A549 (cell line): ENCODE results near the gene CBFA2T3. TPM values are rescaled to one million over a fixed set of nuclear protein-coding genes. Genes with fewer than 3 reads are reported as not detected.

Source experiments
- ATAC-seq, 2 experiments: fragments of 200-7000 bp in 1 of 2; fragments of >200 bp in 1 of 2; cut with Nextera tagmentation in 1 of 2; cut with Tn5 transposase in 1 of 2; 3 replicates each; pipeline versions ENCODE4 v1.8.0 to v1.9.1; 2018 to 2020; ENCODE audit warnings: mild to moderate bottlenecking in 1 of 2, moderate library complexity in 1 of 2
- CTCF ChIA-PET: fragments of 300-600 bp; sonication (Branson Sonifier 250); formaldehyde crosslinking; extraction: SDS; loops from one replicate; lab custom pipeline; 2021; ENCODE audit warnings: antibody characterized with exemption, inconsistent platforms; lab: Yijun Ruan, JAX
- POLR2A ChIA-PET: fragments of 350-600 bp; formaldehyde crosslinking; extraction: SDS; loops from one replicate; lab custom pipeline; 2021; ENCODE audit warnings: antibody characterized with exemption, inconsistent platforms; lab: Yijun Ruan, JAX
- DNase-seq, 2 experiments: peaks; one replicate each; pipeline versions ENCODE4 v3.0.0 to v3.0.0-alpha.2; 2011 to 2016; ENCODE audit warnings: low read depth in 1 of 2, low spot score in 1 of 2
- FAIRE-seq: peaks from 2 replicates; lab custom pipeline; 2011; peaks lifted over from hg19 to GRCh38; lab: Jason Lieb, UNC
- H3K27ac ChIP-seq, 2 experiments: fragments of >200 bp; sonication (Bioruptor Twin); formaldehyde crosslinking; 3 replicates each; pipeline ENCODE4 v1.5.1; 2016 to 2017
- H3K4me1 ChIP-seq: fragments of >200 bp; sonication (Bioruptor Twin); formaldehyde crosslinking; 3 replicates; pipeline ENCODE4 v1.6.1; 2016
- H3K4me2 ChIP-seq: fragments of >200 bp; sonication (Bioruptor Twin); formaldehyde crosslinking; 3 replicates; pipeline ENCODE4 v1.6.1; 2016
- H3K4me3 ChIP-seq: fragments of >200 bp; sonication (Bioruptor Twin); formaldehyde crosslinking; 3 replicates; pipeline ENCODE4 v1.5.1; 2016
- H3K9me3 ChIP-seq: fragments of >200 bp; sonication (Bioruptor Twin); formaldehyde crosslinking; 3 replicates; pipeline ENCODE4 v1.6.1; 2016
- BCL3 ChIP-seq: fragments of >200 bp; sonication (Bioruptor Twin); formaldehyde crosslinking; IDR thresholded peaks from 3 replicates; pipeline ENCODE4 v1.6.1; 2016
- BHLHE40 ChIP-seq: IDR thresholded peaks from 2 replicates; pipeline ENCODE4 v1.6.1; 2012; ENCODE audit warnings: low read depth, low read length, inconsistent platforms
- CBX2 ChIP-seq: fragments of 200-600 bp; sonication (generic); IDR thresholded peaks from 2 replicates; pipeline ENCODE4 v1.6.1; 2016; ENCODE audit warnings: low read depth, mild to moderate bottlenecking, borderline replicate concordance
- CEBPB ChIP-seq, 2 experiments: fragments of >200 bp in 1 of 2; sonication (Bioruptor Twin) in 1 of 2; formaldehyde crosslinking in 1 of 2; IDR thresholded peaks; 2 replicates each; pipeline ENCODE4 v1.6.1; 2012 to 2016
- CHD2 ChIP-seq: fragments of 150-350 bp; IDR thresholded peaks from 2 replicates; pipeline ENCODE4 v1.6.1; 2014; ENCODE audit warnings: low read length; ENCODE audit not compliant: partially characterized antibody
- CTCF ChIP-seq: fragments of >200 bp; sonication (Bioruptor Twin); formaldehyde crosslinking; IDR thresholded peaks from 3 replicates; pipeline ENCODE4 v1.5.1; 2016
- ESRRA ChIP-seq: fragments of 150-350 bp; IDR thresholded peaks from 2 replicates; pipeline ENCODE4 v1.6.1; 2014; ENCODE audit warnings: mild to moderate bottlenecking, low read length, borderline replicate concordance
- FOSL2 ChIP-seq, 2 experiments: fragments of 450-650 bp in 1 of 2; fragments of >200 bp in 1 of 2; sonication (Bioruptor Twin) in 1 of 2; formaldehyde crosslinking; IDR thresholded peaks; 2 replicates each; pipeline versions ENCODE4 v1.5.0 to v1.6.1; 2016 to 2020; ENCODE audit warnings: mild to moderate bottlenecking in 1 of 2, moderate library complexity in 1 of 2
- FOXS1 ChIP-seq: fragments of 250-450 bp; sonication (Bioruptor Pico); IDR thresholded peaks from 2 replicates; pipeline ENCODE4 v1.5.0; 2020; ENCODE audit warnings: mild to moderate bottlenecking, moderate library complexity
- HOXB13 ChIP-seq: fragments of 250-450 bp; sonication (Bioruptor Pico); IDR thresholded peaks from 2 replicates; pipeline ENCODE4 v1.5.0; 2020; ENCODE audit warnings: low read depth, mild to moderate bottlenecking, moderate library complexity
- JUN ChIP-seq, 2 experiments: fragments of >200 bp; sonication (Bioruptor Twin); formaldehyde crosslinking; IDR thresholded peaks; 2 replicates in 1 of 2; 3 replicates in 1 of 2; pipeline ENCODE4 v1.6.1; 2016 to 2017
- JUNB ChIP-seq: fragments of >200 bp; sonication (Bioruptor Twin); formaldehyde crosslinking; IDR thresholded peaks from 2 replicates; pipeline ENCODE4 v1.6.1; 2016
- MAZ ChIP-seq: fragments of 150-350 bp; IDR thresholded peaks from 2 replicates; pipeline ENCODE4 v1.6.1; 2014; ENCODE audit warnings: antibody characterized with exemption, low read depth, low read length, borderline replicate concordance
- NFE2L2 ChIP-seq: fragments of 150-350 bp; conservative IDR thresholded peaks from 2 replicates; pipeline ENCODE4 v1.6.1; 2014; ENCODE audit warnings: low read length
- NPAS2 ChIP-seq: fragments of 250-450 bp; sonication (Bioruptor Pico); IDR thresholded peaks from 2 replicates; pipeline ENCODE4 v1.8.0; 2022; ENCODE audit warnings: mild to moderate bottlenecking, moderate library complexity, borderline replicate concordance
- POLR2A ChIP-seq: IDR thresholded peaks from 2 replicates; pipeline ENCODE4 v1.6.1; 2012; ENCODE audit warnings: mild to moderate bottlenecking, low read length
- RAD21 ChIP-seq, 2 experiments: fragments of >200 bp in 1 of 2; sonication (Bioruptor Twin) in 1 of 2; formaldehyde crosslinking in 1 of 2; IDR thresholded peaks in 1 of 2; conservative IDR thresholded peaks in 1 of 2; 2 replicates in 1 of 2; 3 replicates in 1 of 2; pipeline ENCODE4 v1.6.1; 2012 to 2018; ENCODE audit warnings: inconsistent platforms in 1 of 2
- RARB ChIP-seq: fragments of 250-450 bp; sonication (Bioruptor Pico); IDR thresholded peaks from 2 replicates; pipeline ENCODE4 v1.8.0; 2021; ENCODE audit warnings: mild to moderate bottlenecking, moderate library complexity
- TP53 ChIP-seq: fragments of 250-450 bp; sonication (Bioruptor Pico); IDR thresholded peaks from 2 replicates; pipeline ENCODE4 v1.5.0; 2021; ENCODE audit warnings: mild to moderate bottlenecking, moderate library complexity
- ZC3H11A ChIP-seq: fragments of 450-650 bp; IDR thresholded peaks from 2 replicates; pipeline ENCODE4 v1.6.1; 2014; ENCODE audit warnings: antibody characterized with exemption, mild to moderate bottlenecking
- ZNF302 ChIP-seq: fragments of 250-450 bp; sonication (Bioruptor Pico); IDR thresholded peaks from 2 replicates; pipeline ENCODE4 v1.9.0; 2021; ENCODE audit warnings: inconsistent platforms, mild to moderate bottlenecking, moderate library complexity
- ZSCAN20 ChIP-seq: fragments of 250-450 bp; sonication (Bioruptor Pico); IDR thresholded peaks from 2 replicates; pipeline ENCODE4 v1.8.0; 2022; ENCODE audit warnings: mild to moderate bottlenecking, moderate library complexity
- WGBS: methylation state at CpG from one replicate; pipeline ENCODE4 v1.1.6; 2017; ENCODE audit errors: missing lambda C conversion rate; 5-methylcytosine and 5-hydroxymethylcytosine counted together
- polyA plus RNA-seq, 4 experiments: library from polyadenylated mRNA; depleted of rRNA in 3 of 4; stranded (reverse); fragments of >200 nt; fragmentation: RNase III in 1 of 4; extraction: RNeasy Plus Mini Kit Qiagen cat#74134 plus additional on column Dnase treatment in 1 of 4; gene quantifications; 2 replicates in 3 of 4; 3 replicates in 1 of 4; pipeline ENCODE4 v1.2.3, GENCODE V29; 2011 to 2017
- TF ChIP-seq, protein P1 (sequence below): fragments of 200-600 bp; sonication (generic); IDR thresholded peaks from 2 replicates; pipeline ENCODE4 v1.6.1; 2016; ENCODE audit warnings: antibody characterized with exemption, mild to moderate bottlenecking, moderate library complexity
- TF ChIP-seq, protein P2 (sequence below): IDR thresholded peaks from 2 replicates; pipeline ENCODE4 v1.6.1; 2012
- TF ChIP-seq, protein P3 (sequence below): fragments of >200 bp; sonication (Bioruptor Twin); formaldehyde crosslinking; IDR thresholded peaks from 2 replicates; pipeline ENCODE4 v1.6.1; 2016

CBFA2T3 gene
- polyA plus RNA-seq, 2 of the 4 experiments (the other 2 are of a cell fraction) = 0.08 TPM; not detected in 1

DNA sequence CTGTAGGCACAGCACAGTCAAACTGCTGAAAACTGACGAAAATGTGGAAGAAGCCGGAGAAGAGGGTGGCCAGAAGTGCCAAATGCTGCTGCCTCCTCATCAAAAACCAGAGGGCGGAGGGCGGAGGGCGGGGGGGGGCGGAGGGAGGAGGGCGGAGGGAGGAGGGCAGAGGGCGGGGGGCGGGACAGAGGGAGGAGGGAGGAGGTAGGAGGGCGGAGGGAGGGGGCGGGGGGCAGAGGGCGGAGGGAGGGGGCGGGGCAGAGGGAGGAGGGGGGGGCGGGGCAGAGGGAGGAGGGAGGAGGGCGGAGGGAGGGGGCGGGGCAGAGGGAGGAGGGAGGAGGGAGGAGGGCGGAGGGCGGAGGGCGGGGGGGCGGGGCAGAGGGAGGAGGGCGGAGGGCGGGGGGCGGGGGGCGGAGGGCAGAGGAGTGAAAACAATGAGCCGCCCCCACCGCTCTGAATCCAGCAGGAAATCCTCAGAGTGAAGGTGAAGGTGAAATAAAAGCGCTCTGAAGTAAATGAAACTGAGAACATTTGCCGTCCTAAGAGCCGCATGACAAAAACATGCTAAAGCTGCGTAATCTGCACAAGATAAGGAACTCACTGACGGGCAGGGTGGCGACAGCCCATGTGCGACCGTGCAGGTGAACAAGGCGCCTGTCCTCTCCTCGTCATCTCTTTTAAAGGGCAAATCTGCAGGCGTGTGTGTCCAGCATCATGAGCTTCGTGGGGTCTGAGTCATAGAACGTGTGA is 22.6 kb upstream of the CBFA2T3 start:
- CTCF ChIA-PET = interaction anchor here (1.7 kb wide), 1 partner anchor 12 kb away, joined by 4 read pairs; no protein-coding TSS in a partner anchor
- Histone ChIP-seq H3K4me2 (no peak overlapping the region), H3K4me1 (no peaks in the 10 kb centered on the region), H3K4me3 (no peak overlapping the region), H3K9me3 (peaks cover 42% of the 10 kb centered on the region), H3K27ac (no peak overlapping the region)
- no peak for ATAC-seq
- no peak for TF ChIP-seq ZNF302 (CRISPR knock-in tag)
- no peak for TF ChIP-seq CTCF
- no peak for TF ChIP-seq POLR2A
- TF ChIP-seq TP53 (CRISPR knock-in tag) = no peak
- no peak for TF ChIP-seq BHLHE40
- TF ChIP-seq FOSL2 (IDR thresholded peaks at IDR 0.05) = no peak
- TF ChIP-seq FOSL2 (CRISPR knock-in tag; IDR thresholded peaks at IDR 0.05) = no peak
- TF ChIP-seq HOXB13 (CRISPR knock-in tag) = no peak
- no peak for TF ChIP-seq CEBPB (IDR thresholded peaks at IDR 0.05)
- TF ChIP-seq RAD21 (conservative IDR thresholded peaks at IDR 0.05 in 1 of 2, IDR thresholded peaks at IDR 0.05 in 1 of 2) = no peak
- TF ChIP-seq RARB (CRISPR knock-in tag) = no peak
- no peak for TF ChIP-seq BCL3
- POLR2A ChIA-PET = no interaction called here
- no peak for DNase-seq
- FAIRE-seq = no peak
- WGBS = 45% methylated on average over 19 of the region's 39 CpGs

- Histone ChIP-seq H3K4me1 (no peaks in the 10 kb centered on the region), H3K27ac (no peak overlapping the region), H3K9me3 (peaks cover 37% of the 10 kb centered on the region), H3K4me2 (no peak overlapping the region), H3K4me3 (no peak overlapping the region)
- DNase-seq (no peak), ATAC-seq (no peak), FAIRE-seq (no peak)
- 61% methylated on average over 20 of the region's 28 CpGs for WGBS
- ChIA-PET POLR2A (no interaction called here), CTCF (no interaction called here)
- TF ChIP-seq, protein P1, sequence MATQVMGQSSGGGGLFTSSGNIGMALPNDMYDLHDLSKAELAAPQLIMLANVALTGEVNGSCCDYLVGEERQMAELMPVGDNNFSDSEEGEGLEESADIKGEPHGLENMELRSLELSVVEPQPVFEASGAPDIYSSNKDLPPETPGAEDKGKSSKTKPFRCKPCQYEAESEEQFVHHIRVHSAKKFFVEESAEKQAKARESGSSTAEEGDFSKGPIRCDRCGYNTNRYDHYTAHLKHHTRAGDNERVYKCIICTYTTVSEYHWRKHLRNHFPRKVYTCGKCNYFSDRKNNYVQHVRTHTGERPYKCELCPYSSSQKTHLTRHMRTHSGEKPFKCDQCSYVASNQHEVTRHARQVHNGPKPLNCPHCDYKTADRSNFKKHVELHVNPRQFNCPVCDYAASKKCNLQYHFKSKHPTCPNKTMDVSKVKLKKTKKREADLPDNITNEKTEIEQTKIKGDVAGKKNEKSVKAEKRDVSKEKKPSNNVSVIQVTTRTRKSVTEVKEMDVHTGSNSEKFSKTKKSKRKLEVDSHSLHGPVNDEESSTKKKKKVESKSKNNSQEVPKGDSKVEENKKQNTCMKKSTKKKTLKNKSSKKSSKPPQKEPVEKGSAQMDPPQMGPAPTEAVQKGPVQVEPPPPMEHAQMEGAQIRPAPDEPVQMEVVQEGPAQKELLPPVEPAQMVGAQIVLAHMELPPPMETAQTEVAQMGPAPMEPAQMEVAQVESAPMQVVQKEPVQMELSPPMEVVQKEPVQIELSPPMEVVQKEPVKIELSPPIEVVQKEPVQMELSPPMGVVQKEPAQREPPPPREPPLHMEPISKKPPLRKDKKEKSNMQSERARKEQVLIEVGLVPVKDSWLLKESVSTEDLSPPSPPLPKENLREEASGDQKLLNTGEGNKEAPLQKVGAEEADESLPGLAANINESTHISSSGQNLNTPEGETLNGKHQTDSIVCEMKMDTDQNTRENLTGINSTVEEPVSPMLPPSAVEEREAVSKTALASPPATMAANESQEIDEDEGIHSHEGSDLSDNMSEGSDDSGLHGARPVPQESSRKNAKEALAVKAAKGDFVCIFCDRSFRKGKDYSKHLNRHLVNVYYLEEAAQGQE = no peak
- TF ChIP-seq CEBPB (IDR thresholded peaks at IDR 0.05) (no peak), CTCF (no peak), MAZ (no peak), TP53 (CRISPR knock-in tag) (no peak), ZSCAN20 (no peak), NPAS2 (CRISPR knock-in tag) (no peak), ESRRA (no peak), ZC3H11A (no peak), CHD2 (no peak), CBX2 (no peak), JUN (IDR thresholded peaks at IDR 0.05) (no peak), NFE2L2 (no peak), FOXS1 (CRISPR knock-in tag) (no peak), JUNB (no peak)
- TF ChIP-seq, protein P2, sequence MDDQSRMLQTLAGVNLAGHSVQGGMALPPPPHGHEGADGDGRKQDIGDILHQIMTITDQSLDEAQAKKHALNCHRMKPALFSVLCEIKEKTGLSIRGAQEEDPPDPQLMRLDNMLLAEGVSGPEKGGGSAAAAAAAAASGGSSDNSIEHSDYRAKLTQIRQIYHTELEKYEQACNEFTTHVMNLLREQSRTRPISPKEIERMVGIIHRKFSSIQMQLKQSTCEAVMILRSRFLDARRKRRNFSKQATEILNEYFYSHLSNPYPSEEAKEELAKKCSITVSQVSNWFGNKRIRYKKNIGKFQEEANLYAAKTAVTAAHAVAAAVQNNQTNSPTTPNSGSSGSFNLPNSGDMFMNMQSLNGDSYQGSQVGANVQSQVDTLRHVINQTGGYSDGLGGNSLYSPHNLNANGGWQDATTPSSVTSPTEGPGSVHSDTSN = no peak
- TF ChIP-seq, protein P3, sequence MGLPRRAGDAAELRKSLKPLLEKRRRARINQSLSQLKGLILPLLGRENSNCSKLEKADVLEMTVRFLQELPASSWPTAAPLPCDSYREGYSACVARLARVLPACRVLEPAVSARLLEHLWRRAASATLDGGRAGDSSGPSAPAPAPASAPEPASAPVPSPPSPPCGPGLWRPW = no peak
These were observed 18.9 kb upstream of the CBFA2T3 start for GRCh38 chr16:88995746-88996535.
